H1 (cell line): ENCODE results near the gene NPFFR1. TPM values are rescaled to one million over a fixed set of nuclear protein-coding genes. Genes with fewer than 3 reads are reported as not detected.

Source experiments
- SP4 ChIP-seq: IDR thresholded peaks from 2 replicates; pipeline ENCODE4 v1.6.1; 2012; ENCODE audit warnings: low read length, inconsistent platforms
- TBP ChIP-seq: IDR thresholded peaks from 2 replicates; pipeline ENCODE4 v1.6.1; 2011; ENCODE audit warnings: low read depth, low read length, improper control_type of control experiment
- polyA plus RNA-seq, 7 experiments: library from polyadenylated mRNA; depleted of rRNA in 3 of 7; stranded (reverse) in 5 of 7; unstranded in 2 of 7; fragments of >200 nt in 5 of 7; fragments of 200-250 nt in 2 of 7; gene quantifications; 1 replicate in 5 of 7; 2 replicates in 1 of 7; 4 replicates in 1 of 7; pipeline versions ENCODE4 v1.2.1 to v1.2.3, GENCODE V29; 2011 to 2013; ENCODE audit warnings: missing spikeins in 2 of 7, mixed read lengths in 2 of 7
- total RNA-seq: library from RNA; stranded (reverse); fragmentation: NEBNext Ultra II Directional; extraction: Animal tissue kit (Norgen Biotek cat#: 25700); gene quantifications from 2 replicates; pipeline ENCODE4 v1.2.1, GENCODE V29; 2021
- TF ChIP-seq, protein P1 (sequence below): IDR thresholded peaks from 2 replicates; pipeline ENCODE4 v1.6.1; 2011; ENCODE audit warnings: low read length, improper control_type of control experiment

NPFFR1 gene
- total and polyA plus RNA-seq, 2 of the 8 experiments (the other 6 are each of a cell fraction or from before 2014, with no cell fraction given): 0.02 to 0.06 TPM

DNA sequence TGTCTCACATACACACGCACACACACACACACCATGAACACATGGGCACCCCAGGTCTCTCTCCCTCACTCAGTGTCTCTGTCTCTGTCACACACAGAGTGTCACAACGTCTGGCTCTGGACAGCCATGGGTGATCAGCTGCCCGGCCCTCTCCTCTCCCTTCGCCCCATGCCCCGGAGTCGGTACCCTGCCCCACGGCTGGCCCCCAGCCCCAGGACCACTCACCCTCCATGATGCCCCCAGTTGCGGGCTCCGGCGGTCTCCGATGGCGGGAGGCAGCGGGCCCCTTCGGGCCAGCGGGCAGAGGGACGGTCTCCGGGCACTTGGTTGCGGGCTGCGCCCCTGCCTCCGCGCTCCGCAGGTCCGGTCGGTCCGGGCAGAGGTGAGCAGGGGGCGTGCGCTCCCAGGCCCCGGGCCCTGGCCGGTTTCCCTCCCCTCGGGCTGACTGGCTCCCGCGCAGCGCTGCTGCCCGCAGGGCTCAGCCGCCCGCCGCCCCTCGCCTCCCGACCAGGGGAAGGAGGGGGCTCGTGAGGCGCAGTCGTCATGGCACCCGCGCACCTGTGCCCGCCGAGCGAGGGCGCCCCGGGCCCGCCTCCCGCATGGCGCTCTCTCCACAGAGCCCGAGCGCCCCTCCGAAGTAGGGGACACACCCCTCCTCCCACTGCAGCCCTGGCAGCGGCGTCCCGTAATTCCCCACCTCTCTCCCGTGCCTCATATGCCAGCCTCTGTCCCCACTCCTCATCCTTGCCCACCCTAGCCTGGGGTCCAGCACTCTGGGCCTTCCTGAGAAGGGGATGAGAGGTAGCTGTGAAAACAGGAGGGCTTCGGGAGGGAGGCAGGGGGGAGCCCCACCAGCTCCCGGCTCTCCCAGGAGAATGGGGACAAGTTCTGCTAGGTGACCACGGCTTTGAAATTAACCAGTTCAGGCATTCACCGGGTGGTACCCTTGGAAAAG, at the start of gene NPFFR1 (continued):
- TF ChIP-seq, protein P1, sequence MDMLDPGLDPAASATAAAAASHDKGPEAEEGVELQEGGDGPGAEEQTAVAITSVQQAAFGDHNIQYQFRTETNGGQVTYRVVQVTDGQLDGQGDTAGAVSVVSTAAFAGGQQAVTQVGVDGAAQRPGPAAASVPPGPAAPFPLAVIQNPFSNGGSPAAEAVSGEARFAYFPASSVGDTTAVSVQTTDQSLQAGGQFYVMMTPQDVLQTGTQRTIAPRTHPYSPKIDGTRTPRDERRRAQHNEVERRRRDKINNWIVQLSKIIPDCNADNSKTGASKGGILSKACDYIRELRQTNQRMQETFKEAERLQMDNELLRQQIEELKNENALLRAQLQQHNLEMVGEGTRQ: no peak
- TF ChIP-seq TBP (0 out of 2 replicates have a peak, but pooled peaks have one; percentile 43), SP4 (no peak)
